GM12801 (cell line): ENCODE results near the gene IQCH.

ENCODE experiments used
- TF ChIP-seq, protein P1 (sequence below): IDR thresholded peaks from one replicate; pipeline ENCODE4 v1.5.1; 2011; ENCODE audit warnings: control low read depth; ENCODE audit not compliant: insufficient read length; ENCODE audit errors: extremely low read depth

Gene IQCH

DNA sequence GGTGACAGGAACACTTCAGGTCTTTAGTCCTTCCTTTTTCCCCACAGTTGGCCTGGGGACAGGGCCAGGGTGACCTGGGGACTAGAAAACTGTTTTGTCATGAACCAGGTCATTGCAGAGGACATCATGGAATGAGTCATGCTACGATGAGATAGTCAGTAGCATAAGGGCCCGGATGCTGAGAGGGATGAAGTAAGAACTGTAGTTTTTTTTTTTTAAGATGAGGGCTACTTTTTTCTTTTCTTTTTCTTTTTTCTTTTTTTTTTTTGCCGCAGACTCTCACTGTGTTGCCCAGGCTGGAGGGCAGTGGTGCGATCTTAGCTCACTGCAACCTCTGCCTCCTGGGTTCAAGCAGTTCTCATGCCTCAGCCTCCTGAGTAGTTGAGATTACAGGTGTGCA lies 295.9 kb downstream of the IQCH start:
- TF ChIP-seq, protein P1, sequence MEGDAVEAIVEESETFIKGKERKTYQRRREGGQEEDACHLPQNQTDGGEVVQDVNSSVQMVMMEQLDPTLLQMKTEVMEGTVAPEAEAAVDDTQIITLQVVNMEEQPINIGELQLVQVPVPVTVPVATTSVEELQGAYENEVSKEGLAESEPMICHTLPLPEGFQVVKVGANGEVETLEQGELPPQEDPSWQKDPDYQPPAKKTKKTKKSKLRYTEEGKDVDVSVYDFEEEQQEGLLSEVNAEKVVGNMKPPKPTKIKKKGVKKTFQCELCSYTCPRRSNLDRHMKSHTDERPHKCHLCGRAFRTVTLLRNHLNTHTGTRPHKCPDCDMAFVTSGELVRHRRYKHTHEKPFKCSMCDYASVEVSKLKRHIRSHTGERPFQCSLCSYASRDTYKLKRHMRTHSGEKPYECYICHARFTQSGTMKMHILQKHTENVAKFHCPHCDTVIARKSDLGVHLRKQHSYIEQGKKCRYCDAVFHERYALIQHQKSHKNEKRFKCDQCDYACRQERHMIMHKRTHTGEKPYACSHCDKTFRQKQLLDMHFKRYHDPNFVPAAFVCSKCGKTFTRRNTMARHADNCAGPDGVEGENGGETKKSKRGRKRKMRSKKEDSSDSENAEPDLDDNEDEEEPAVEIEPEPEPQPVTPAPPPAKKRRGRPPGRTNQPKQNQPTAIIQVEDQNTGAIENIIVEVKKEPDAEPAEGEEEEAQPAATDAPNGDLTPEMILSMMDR: no peak

DNA sequence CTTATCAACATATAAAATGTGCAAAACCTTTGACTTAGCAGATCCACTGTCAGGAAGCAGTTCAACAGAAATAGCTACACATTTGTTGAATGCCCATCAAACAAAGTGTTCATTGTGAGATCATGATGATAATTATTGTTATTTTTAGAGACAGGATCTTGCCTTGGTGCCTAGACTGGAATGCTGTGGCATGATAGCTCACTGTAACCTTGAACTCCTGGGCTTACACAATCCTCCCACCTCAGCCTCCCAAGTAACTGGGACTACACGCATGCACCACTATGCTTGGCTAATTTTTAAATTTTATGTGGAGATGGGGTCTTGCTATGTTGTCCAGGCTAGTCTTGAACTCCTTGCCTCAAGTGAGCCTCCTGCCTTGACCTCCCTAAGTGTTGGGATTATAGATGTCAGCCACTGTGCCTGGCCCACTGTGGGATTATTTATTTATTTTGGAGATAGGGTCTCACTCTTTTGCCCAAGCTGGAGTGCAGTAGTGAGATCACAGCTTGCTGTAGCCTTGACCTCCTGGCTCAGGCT lies 296.7 kb downstream of the IQCH start:
- TF ChIP-seq, protein P1: no peak
